Upper lobe of left lung (tissue), 6 donors: ENCODE results near the gene CPT1A. TPM values are rescaled to one million over a fixed set of nuclear protein-coding genes. Genes with fewer than 3 reads are reported as not detected.

ENCODE experiments used
- ATAC-seq, 2 donors: fragments of 200-7000 bp; cut with Tn5 transposase; one replicate each; pipeline ENCODE4 v1.9.1; 2022; ENCODE audit warnings: mild to moderate bottlenecking in 2 of 2, moderate library complexity in 2 of 2; ENCODE audit not compliant: low FRiP score in 2 of 2
- DNase-seq, 2 donors: peaks; one replicate each; pipeline ENCODE4 v3.0.0-alpha.2; 2019 to 2020
- H3K27ac ChIP-seq, 4 donors: fragments of 200-600 bp; sonication (generic); one replicate each; pipeline ENCODE4 v1.5.1; 2016 to 2019
- H3K27me3 ChIP-seq, 4 donors: fragments of 200-600 bp; sonication (generic); one replicate each; pipeline ENCODE4 v1.5.1; 2017 to 2019
- H3K36me3 ChIP-seq, 4 donors: fragments of 200-600 bp; sonication (generic); one replicate each; pipeline ENCODE4 v1.5.1; 2016 to 2019
- H3K4me1 ChIP-seq, 4 donors: fragments of 200-600 bp; sonication (generic); one replicate each; pipeline ENCODE4 v1.5.1; 2018 to 2019
- H3K4me3 ChIP-seq, 4 donors: fragments of 200-600 bp; sonication (generic); one replicate each; pipeline ENCODE4 v1.5.1; 2017 to 2019; ENCODE audit warnings: mild to moderate bottlenecking in 2 of 4, moderate library complexity in 1 of 4
- H3K9me3 ChIP-seq, 4 donors: fragments of 200-600 bp; sonication (generic); one replicate each; pipeline ENCODE4 v1.5.1; 2018 to 2019
- EP300 ChIP-seq, 4 donors: sonication (generic); formaldehyde crosslinking; IDR thresholded peaks; one replicate each; pipeline ENCODE4 v1.5.1; 2017; ENCODE audit warnings: antibody characterized with exemption in 4 of 4, control low read depth in 2 of 4
- POLR2A ChIP-seq, 4 donors: fragments of 450-650 bp; IDR thresholded peaks; one replicate each; pipeline ENCODE4 v1.5.1; 2016 to 2017; ENCODE audit warnings: antibody characterized with exemption in 4 of 4, mild to moderate bottlenecking in 2 of 4
- POLR2AphosphoS5 ChIP-seq, 2 donors: sonication (generic); formaldehyde crosslinking; IDR thresholded peaks; one replicate each; pipeline ENCODE4 v1.5.1; 2017; ENCODE audit warnings: antibody characterized with exemption in 2 of 2
- whole genome bisulfite sequencing, 2 donors: methylation state at CpG; one replicate each; pipeline ENCODE4 v1.1.5; 2017 to 2018; 5-methylcytosine and 5-hydroxymethylcytosine counted together
- total RNA-seq, 6 donors: library from RNA; depleted of rRNA in 4 of 6; stranded (reverse); fragments of >200 nt in 4 of 6; gene quantifications; one replicate each; pipeline versions ENCODE4 v1.1.0 to v1.2.1, GENCODE V29; 2016 to 2021
- TF ChIP-seq, protein P1 (sequence below), 6 experiments: fragments of 450-650 bp in 4 of 6; fragments of 200-600 bp in 2 of 6; sonication (generic) in 2 of 6; IDR thresholded peaks; one replicate each; pipeline ENCODE4 v1.5.1; 2016 to 2019; ENCODE audit warnings: antibody characterized with exemption in 6 of 6
- donor health status: DM: no; HTN: no; CAD: no; lungs with moderate emphysema.
- donor health status: DM: no; HTN: yes; CAD: no; lungs with severe emphysema.

CPT1A gene
- total RNA-seq, 6 donors from 2014 or later = 38.2 to 91.8 (median 63.3) TPM

DNA sequence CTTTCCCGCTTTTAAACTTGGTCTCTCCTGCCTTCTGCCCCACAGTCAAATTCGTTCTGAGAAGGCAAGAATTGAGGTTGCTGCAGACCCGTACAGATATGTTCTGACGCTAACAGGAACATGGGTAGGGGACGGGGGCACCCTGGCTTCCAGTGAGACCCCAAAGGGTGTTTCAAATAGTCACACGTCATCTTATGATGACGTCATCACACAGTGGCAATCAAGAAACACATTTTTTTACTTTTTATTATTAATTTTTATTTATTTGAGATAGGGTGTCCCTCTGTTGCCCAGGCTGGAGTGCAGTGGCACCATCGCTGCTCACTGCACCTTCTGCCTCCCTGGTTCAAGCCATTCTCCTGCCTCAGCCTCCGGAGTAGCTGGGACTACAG is 67.5 kb downstream of the CPT1A start:
- Histone ChIP-seq H3K4me1 (no peaks in the 10 kb centered on the region), H3K36me3 (peaks cover 30 to 100% (median 88%) of the 10 kb centered on the region in 4 donors), H3K4me3 (no peak overlapping the region), H3K27me3 (no peaks in the 10 kb centered on the region), H3K27ac (no peak overlapping the region), H3K9me3 (no peaks in the 10 kb centered on the region)
- ATAC-seq (no peak), DNase-seq (no peak)
- 82 to 83% methylated on average over 9 of the region's 9 CpGs for WGBS, 2 donors
- no peak for TF ChIP-seq POLR2AphosphoS5 (IDR thresholded peaks at IDR 0.05)
- TF ChIP-seq, protein P1, sequence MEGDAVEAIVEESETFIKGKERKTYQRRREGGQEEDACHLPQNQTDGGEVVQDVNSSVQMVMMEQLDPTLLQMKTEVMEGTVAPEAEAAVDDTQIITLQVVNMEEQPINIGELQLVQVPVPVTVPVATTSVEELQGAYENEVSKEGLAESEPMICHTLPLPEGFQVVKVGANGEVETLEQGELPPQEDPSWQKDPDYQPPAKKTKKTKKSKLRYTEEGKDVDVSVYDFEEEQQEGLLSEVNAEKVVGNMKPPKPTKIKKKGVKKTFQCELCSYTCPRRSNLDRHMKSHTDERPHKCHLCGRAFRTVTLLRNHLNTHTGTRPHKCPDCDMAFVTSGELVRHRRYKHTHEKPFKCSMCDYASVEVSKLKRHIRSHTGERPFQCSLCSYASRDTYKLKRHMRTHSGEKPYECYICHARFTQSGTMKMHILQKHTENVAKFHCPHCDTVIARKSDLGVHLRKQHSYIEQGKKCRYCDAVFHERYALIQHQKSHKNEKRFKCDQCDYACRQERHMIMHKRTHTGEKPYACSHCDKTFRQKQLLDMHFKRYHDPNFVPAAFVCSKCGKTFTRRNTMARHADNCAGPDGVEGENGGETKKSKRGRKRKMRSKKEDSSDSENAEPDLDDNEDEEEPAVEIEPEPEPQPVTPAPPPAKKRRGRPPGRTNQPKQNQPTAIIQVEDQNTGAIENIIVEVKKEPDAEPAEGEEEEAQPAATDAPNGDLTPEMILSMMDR (IDR thresholded peaks at IDR 0.05) = no peak
- no peak for TF ChIP-seq POLR2A (IDR thresholded peaks at IDR 0.05)
- no peak for TF ChIP-seq EP300 (IDR thresholded peaks at IDR 0.05)

DNA sequence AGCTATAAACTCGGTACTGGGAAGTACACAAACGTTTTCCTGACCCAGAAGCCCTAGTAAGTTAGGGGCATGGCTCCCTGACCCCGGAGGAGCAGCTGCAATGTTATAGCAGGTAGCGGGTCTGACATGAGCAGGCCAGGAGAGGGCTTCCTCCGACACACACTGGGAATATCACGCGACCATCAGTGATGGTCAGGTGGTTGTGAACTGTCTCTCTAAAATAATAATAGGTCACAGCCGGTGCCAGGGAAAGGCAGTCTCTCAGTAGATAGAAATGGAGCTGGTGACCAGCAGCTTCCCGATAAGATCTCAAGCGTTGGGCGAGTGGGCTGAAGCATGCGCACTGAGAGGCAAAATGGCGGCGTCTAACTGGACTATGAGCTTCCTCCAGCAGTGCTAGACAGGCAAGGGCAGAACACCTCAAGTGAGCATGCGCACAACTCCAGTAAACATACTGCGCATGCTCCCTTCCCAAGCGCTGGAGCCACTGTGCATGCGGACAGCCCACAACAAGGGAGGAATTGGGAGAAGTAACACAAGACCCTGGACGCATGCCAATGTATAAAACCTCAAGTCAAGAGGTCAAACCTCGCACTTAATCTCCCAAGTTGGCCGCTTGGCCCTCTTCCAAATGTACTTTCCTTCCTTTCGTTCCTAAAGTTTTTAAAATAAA is 68.1 kb downstream of the CPT1A start:
- TF ChIP-seq EP300 (IDR thresholded peaks at IDR 0.05) (no peak), POLR2AphosphoS5 (IDR thresholded peaks at IDR 0.05) (no peak), POLR2A (IDR thresholded peaks at IDR 0.05) (no peak)
- TF ChIP-seq, protein P1 (IDR thresholded peaks at IDR 0.05) = no peak
- Histone ChIP-seq H3K27me3 (no peaks in the 10 kb centered on the region), H3K27ac (no peak overlapping the region), H3K4me3 (no peak overlapping the region), H3K36me3 (peaks cover 30 to 100% (median 90%) of the 10 kb centered on the region in 4 donors), H3K9me3 (no peaks in the 10 kb centered on the region), H3K4me1 (no peaks in the 10 kb centered on the region)
- DNase-seq (no peak), ATAC-seq (no peak)
- 83 to 87% methylated on average over 21 to 22 of the region's 22 CpGs for WGBS, 2 donors

DNA sequence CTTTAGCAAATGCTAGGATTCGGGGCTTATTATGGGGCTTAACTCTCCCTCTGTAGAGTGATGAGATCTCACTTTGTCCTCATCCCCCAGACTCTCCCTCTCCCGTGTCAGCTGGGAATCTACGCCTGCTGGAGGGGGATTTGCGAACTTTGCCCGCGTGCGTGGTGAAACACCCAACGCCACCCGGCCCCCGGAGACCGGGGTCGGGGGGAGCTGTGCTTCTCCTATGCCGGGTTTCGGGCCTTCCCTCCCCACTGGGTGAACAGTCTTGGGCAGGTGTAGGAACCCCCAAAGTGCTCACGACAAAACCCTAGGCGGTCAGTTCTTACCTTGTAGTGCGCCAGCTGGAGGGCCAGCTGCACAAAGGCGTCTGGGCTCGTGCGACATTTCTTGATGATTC is 68.8 kb downstream of the CPT1A start:
- TF ChIP-seq POLR2AphosphoS5 (IDR thresholded peaks at IDR 0.05) (no peak), POLR2A (IDR thresholded peaks at IDR 0.05) (no peak), EP300 (IDR thresholded peaks at IDR 0.05) (no peak)
- TF ChIP-seq, protein P1 (IDR thresholded peaks at IDR 0.05) = no peak
- no peaks in the 10 kb centered on the region for H3K4me1 ChIP-seq
- ATAC-seq (no peak), DNase-seq (peak in 1 of 2 donors; percentile 63)
- H3K27me3 ChIP-seq = no peaks in the 10 kb centered on the region
- H3K9me3 ChIP-seq = no peaks in the 10 kb centered on the region
- H3K36me3 ChIP-seq = peaks cover 29 to 99% (median 91%) of the 10 kb centered on the region in 4 donors
- H3K27ac ChIP-seq = no peak overlapping the region
- WGBS, 2 donors = 94 to 96% methylated on average over 20 of the region's 20 CpGs
- H3K4me3 ChIP-seq = no peak overlapping the region

DNA sequence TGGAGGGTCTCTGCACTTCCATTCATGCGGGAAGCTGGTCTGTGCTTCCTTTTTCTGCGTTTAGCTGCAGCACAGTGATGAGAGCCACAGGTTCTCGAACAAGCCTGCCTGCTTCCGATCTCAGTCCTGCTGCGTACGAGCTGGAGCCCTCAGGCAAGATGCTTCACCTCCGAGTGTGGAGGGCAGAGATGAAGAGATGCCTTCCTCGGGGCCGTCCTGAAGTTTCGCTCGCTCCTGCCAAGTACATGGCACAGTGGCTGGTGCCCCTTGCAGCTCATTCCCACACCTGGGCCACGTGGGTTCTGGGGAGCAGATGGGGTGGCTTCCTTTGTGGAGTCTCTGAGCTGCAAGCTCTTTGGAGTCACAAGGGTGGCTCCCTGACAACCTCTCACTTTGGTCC is 70.9 kb downstream of the CPT1A start:
- no peaks in the 10 kb centered on the region for H3K9me3 ChIP-seq
- DNase-seq (no peak), ATAC-seq (no peak)
- H3K36me3 ChIP-seq = peaks cover 23 to 97% (median 82%) of the 10 kb centered on the region in 4 donors
- H3K4me3 ChIP-seq = no peak overlapping the region
- WGBS, 2 donors = 92 to 94% methylated on average over 10 to 12 of the region's 12 CpGs
- no peak overlapping the region for H3K27ac ChIP-seq
- no peaks in the 10 kb centered on the region for H3K27me3 ChIP-seq
- no peaks in the 10 kb centered on the region for H3K4me1 ChIP-seq
- no peak for TF ChIP-seq EP300 (IDR thresholded peaks at IDR 0.05)
- TF ChIP-seq, protein P1 (IDR thresholded peaks at IDR 0.05) = no peak

DNA sequence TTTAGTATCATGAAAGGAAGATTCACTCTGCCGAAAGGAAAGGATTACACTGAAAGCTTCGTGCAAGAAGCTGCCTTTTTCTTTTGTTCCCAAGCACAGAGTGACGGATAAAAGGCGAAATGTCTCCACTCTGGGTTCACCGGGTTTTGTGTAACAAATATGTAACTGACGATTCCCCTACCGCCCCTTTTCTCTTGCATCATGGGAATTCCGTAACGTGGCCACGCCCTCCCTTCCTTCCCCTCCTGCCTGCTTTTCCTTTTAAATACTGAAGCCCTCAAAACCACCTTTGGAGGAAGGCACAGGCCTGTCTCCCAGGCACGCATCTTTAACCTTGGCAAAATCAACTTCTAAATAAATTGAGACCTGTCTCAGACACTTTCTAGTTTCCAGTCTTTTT is 74.0 kb downstream of the CPT1A start:
- H3K4me3 ChIP-seq = no peak overlapping the region
- no peak for ATAC-seq

More for the DNA sequence above, 74.0 kb downstream of the CPT1A start:
- DNase-seq = peak in 1 of 2 donors; percentile 39
- no peak for TF ChIP-seq POLR2A (IDR thresholded peaks at IDR 0.05)
- TF ChIP-seq EP300 (IDR thresholded peaks at IDR 0.05) = no peak
- TF ChIP-seq, protein P1 (IDR thresholded peaks at IDR 0.05) = no peak
- TF ChIP-seq POLR2AphosphoS5 (IDR thresholded peaks at IDR 0.05) = no peak
- Histone ChIP-seq H3K36me3 (peaks cover 10 to 95% (median 69%) of the 10 kb centered on the region in 4 donors), H3K27ac (peak overlapping the region in 1 of 4 donors; percentile 65), H3K9me3 (no peaks in the 10 kb centered on the region), H3K27me3 (no peaks in the 10 kb centered on the region), H3K4me1 (no peaks in the 10 kb centered on the region)
- 79 to 85% methylated on average over 11 of the region's 11 CpGs for WGBS, 2 donors
